Activated T-cell treated with anti-CD3 and anti-CD28 coated beads, Interleukin-2, amount 50 U/mL, for 1 hour (primary cell): ENCODE measurements around the gene GAS7.

ENCODE experiments used
- DNase-seq: peaks from one replicate; pipeline ENCODE4 v3.0.0-alpha.2; 2020

The GAS7 gene

GRCh38 chr17:10198509-10199249, at the start of gene GAS7:
TSS of gene GAS7 (minus strand) at chr17:10198606.
- DNase-seq, result peak; percentile 60

DNA sequence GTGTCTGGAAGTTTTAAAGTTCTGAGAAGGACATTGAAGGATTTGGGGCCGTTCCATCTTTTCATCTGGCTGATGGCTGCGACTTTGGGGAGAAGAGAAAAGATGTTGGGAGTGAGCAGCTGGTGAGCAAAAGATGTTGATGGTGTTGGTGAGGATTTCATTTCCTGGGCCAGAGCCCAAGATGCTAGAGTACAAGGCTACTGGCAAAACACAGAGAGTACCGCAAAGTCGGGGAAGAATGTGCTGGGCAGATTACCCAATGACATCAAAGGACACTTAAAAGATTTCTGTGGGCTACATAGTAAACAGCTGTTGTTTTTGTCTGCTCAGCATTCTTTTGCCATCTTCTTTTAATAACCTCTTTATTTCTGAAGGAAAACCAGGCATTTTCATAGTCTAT, 49.4 kb upstream of the GAS7 start:
- DNase-seq, result no peak

DNA sequence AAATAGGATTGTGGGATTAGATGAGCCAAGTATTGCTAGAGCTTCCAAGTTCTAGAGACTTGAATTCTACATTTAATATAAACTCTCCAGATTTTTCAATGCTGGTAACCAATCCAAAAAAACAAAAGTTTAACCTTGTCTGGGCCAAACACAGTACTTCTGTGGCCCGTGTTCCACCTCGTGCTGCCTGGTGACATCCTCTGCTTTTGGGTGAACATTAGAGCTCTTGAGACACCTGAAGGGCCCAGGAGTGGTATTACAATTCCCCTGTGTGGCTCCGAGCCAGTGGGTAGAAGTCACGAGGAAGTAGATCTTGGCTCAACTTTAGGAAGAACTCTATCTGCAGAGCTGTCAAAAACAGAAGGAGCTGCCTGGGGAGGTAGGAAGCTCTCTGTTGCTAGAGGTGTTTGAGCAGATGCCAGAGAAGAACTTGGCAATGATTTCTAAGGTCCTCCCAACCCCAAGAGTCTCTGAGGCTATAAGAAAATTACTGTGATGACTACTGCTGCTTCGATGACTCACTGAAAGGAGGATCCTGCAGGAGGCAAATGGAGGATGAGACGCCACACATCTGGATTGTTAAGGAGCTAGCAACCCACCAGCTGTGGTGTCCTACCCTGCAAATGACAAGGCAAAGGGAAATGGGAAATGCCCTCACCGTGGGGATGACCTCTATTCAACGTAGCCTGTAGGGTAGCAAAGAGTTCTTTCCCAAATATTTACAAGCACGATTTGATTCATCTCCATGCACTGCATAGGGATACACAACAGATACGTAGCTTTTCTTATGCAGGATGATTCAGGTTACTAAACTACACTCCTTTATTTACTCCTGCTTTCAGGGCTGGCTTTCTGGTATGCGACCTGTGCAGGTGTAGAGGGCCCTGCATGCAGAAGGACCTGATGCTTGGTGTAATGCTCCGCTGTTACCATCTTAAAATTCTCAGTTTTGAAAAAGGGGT, 45.8 kb upstream of the GAS7 start:
- DNase-seq, result no peak

- DNase-seq, result no peak
These were observed 43.4 kb upstream of the GAS7 start for GRCh38 chr17:10241781-10242180.

GRCh38 chr17:10238661-10239060, 40.3 kb upstream of the GAS7 start:
- DNase-seq, result no peak

- DNase-seq, result no peak
These were observed 35.6 kb upstream of the GAS7 start for GRCh38 chr17:10234033-10234432.

GRCh38 chr17:10233161-10233560, 34.8 kb upstream of the GAS7 start:
- DNase-seq, result no peak

DNA sequence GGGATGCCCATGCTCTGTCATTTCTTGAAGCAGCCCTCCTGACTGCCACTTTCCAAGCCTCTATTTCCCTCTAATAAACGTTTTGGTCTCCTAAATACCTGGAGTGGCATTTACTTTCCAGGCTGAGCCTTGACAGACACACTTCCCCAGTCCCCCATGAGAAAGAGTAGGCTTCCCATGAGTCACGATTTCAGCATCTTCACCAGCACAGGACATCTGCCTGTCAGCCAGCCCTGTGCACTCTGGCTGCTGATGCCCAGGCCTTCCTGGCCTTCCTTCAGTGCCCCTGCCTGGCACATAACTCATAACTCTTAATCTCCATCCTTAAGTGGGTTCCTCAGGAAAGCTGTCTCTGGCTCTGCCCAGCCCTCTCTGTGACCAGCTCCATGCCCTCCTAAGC, 30.8 kb upstream of the GAS7 start:
- DNase-seq, result no peak

DNA sequence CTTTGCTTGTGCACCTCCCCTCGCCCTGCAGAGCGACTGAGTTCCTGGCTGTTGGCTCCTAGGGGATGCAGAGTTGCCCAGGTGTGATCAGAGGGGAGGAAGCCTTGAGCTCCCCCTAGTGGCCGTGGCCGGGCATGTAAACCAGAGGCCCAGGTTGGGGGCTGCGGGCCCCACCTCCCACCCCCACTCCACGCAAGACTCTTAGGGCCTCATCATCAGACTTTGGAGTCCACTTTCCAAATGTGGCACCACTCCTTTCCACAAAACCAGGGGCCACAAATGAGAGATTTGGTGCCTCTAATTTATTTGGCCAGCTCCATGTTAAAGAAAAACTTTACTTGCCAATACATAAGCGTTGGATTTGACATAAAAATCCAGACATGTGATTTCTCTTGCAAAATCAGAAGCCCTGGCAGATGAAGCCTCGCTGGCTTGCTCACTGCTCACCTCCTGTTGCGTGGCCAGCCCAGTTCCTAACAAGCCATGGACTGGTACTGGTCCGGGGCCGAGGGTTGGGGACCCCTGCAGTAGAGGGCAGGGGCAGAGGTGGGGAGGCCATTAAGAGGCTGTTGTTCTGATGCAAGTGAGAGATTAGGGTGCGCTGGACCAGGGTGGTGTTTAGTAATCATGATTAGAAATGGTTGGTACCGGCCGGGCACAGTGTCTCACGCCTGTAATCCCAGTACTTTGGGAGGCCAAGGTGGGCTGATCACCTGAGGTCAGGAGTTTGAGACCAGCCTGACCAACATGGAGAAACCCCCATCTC, 28.7 kb upstream of the GAS7 start:
- peak; percentile 56 for DNase-seq

- DNase-seq, result no peak
These were observed 26.3 kb upstream of the GAS7 start for GRCh38 chr17:10224582-10225195.

GRCh38 chr17:10219193-10219592, 20.8 kb upstream of the GAS7 start:
- no peak for DNase-seq

DNA sequence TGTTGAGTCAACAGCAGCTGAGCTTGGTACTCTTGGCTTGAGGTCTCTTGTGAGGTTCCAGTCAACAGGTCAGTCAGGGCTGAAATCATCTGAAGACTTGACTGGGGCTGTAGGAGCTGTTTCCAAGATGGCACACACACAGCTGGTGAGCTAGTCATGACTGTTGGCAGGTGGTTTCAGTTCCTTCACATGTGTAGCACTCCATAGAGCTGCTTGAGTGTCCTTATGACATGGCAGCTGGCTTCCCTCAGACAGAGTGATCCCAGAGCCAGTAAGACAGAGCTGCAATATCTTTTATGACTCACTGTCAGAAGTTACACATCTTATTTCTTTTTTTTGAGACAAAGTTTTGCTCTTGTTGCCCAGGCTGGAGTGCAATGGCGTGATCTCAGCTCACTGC, 19.5 kb upstream of the GAS7 start:
- no peak for DNase-seq

DNA sequence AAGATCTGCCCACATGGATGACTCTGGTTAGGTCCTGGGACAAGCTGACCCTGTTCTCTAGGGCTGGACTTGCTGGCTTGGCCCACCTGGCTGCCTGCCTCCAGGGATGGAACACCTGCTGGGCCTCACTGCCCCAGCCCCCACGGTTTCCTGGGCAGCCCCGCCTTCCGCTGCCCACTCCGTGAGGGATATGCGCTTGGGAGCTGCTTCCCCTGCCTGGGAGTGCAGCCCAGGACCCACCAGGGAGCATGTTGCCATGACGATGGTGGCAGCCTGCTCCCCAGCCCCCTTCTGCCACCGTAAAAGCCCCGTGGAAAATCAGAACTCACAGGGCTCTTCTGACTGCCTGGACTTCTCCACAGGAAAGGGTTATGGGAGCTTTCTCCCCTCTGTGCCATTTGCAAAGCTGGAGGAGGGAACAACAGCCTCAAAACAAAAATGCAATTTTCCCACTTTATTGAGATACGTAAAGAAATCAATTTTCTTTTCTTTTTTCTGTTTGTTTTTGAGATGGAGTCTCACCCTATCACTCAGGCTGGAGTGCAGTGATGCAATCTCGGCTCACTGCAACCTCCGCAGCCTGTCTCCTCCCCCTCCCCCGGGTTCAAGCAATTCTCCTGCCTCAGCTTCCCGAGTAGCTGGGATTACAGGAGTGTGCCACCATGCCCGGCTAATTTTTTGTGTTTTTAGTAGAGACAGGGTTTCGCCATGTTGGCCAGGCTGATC, 18.0 kb upstream of the GAS7 start:
- no peak for DNase-seq

GRCh38 chr17:10215286-10215685, 16.9 kb upstream of the GAS7 start:
- no peak for DNase-seq

- no peak for DNase-seq
These were observed 13.3 kb upstream of the GAS7 start for GRCh38 chr17:10211666-10212065.

DNA sequence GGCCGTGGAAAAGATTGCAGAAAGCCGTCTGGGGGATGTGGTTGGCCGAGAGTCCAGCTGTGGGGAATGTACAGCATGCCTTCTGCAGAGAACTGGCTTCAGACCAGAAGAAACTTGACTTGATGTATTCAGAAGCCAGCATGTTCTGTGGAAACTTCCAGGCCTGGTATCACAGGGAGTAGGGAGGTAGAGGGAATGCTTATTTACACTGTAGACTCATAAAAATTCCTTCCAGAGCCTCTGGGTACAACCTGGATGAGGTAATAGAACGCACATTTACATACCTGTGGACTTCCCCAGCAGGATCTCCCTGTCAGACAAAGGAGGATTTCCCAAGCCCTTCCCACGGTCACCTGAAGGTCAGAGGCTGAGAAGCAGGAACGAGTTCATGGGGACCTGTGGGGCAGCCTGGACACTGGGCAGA, 11.8 kb upstream of the GAS7 start:
- no peak for DNase-seq

- DNase-seq, result no peak
These were observed 10.3 kb upstream of the GAS7 start for GRCh38 chr17:10208604-10209193.

- DNase-seq, result no peak
These were observed 8.7 kb upstream of the GAS7 start for GRCh38 chr17:10207153-10207552.

- DNase-seq, result no peak
These were observed 7.3 kb upstream of the GAS7 start for GRCh38 chr17:10205549-10206185.

DNA sequence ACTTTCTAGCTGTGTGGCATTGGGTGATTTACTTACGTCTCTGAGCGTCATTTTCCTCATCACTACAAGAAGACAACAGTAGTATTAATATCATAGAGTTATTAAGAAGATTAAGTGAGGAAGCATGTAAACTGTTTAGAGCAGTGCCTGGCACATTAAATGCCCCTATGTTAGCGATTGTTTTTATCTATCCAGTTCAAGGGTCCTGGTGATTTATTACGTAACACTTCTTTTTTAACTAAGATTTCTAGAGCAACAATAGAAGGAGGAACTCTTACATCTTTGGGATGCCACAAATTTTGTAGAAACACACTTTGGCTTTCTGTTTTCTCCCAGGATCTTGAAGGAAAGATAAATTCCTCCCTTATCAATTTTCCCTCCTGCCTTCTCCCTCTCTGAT, 3.3 kb upstream of the GAS7 start:
- no peak for DNase-seq

- DNase-seq, result no peak
These were observed 2.2 kb upstream of the GAS7 start for GRCh38 chr17:10200645-10201044.
